Ovary (tissue), 9 donors: ENCODE results near the gene ZNF778. TPM values are rescaled to one million over a fixed set of nuclear protein-coding genes. Genes with fewer than 3 reads are reported as not detected.

Source experiments
- DNase-seq, 5 donors: peaks; one replicate each; pipeline ENCODE4 v3.0.0-alpha.2; 2019 to 2020
- H3K27ac ChIP-seq, 2 donors: fragments of 200-600 bp; one replicate each; pipeline versions ENCODE4 v1.5.1 to v1.8.0; 2019 to 2022
- H3K27me3 ChIP-seq: fragments of 200-600 bp; one replicate; pipeline ENCODE4 v1.8.0; 2022
- H3K36me3 ChIP-seq: fragments of 200-600 bp; sonication (generic); one replicate; pipeline ENCODE4 v1.5.1; 2019
- H3K4me1 ChIP-seq: one replicate; pipeline ENCODE4 v1.8.1; 2013; ENCODE audit warnings: mild to moderate bottlenecking, moderate library complexity; ENCODE audit not compliant: insufficient read depth
- H3K4me3 ChIP-seq: fragments of 200-600 bp; sonication (generic); one replicate; pipeline ENCODE4 v1.5.1; 2017
- H3K9me3 ChIP-seq, 2 donors: fragments of 200-600 bp in 1 of 2; sonication (generic) in 1 of 2; one replicate each; pipeline versions ENCODE4 v1.5.1 to v1.8.1; 2013 to 2019; ENCODE audit warnings: mild to moderate bottlenecking in 1 of 2, moderate library complexity in 1 of 2
- CTCF ChIP-seq, 3 donors: fragments of 450-650 bp in 2 of 3; fragments of 200-600 bp in 1 of 3; IDR thresholded peaks; one replicate each; pipeline versions ENCODE4 v1.5.1 to v1.8.0; 2016 to 2022; ENCODE audit warnings: antibody characterized with exemption in 3 of 3, mild to moderate bottlenecking in 1 of 3
- EP300 ChIP-seq: sonication (generic); formaldehyde crosslinking; IDR thresholded peaks from one replicate; pipeline ENCODE4 v1.6.1; 2017; ENCODE audit warnings: antibody characterized with exemption
- POLR2A ChIP-seq: fragments of 450-650 bp; IDR thresholded peaks from one replicate; pipeline ENCODE4 v1.6.1; 2017; ENCODE audit warnings: antibody characterized with exemption, mild to moderate bottlenecking, moderate library complexity
- WGBS, 3 donors: extraction: QIAGEN DNeasy Blood & Tissue Kit in 1 of 3; methylation state at CpG; one replicate each; pipeline versions ENCODE4 v1.1.5 to v1.1.7; 2013 to 2017; 5-methylcytosine and 5-hydroxymethylcytosine counted together
- intact Hi-C, 4 donors: fragments of 100-400 bp; cut with DNase I; formaldehyde crosslinking; loops; one replicate each; pipeline versions ENCODE4 v1.11.0 to v1.15.1; 2022 to 2023
- polyA plus RNA-seq, 2 donors: library from polyadenylated mRNA; stranded (reverse); fragments of 200-250 nt in 1 of 2; fragments of 350-450 nt in 1 of 2; fragmentation: Illumina TruSeq in 1 of 2; extraction: RNeasy Lipid Tissue Mini Kit (QIAGEN cat#74804) in 1 of 2; gene quantifications; one replicate each; pipeline ENCODE4 v1.2.3, GENCODE V29; 2013 to 2014
- total RNA-seq, 7 donors: library from RNA; depleted of rRNA in 2 of 7; stranded (reverse); fragments of >200 nt in 2 of 7; fragmentation: NEBNext Ultra II Directional in 3 of 7; extraction: Animal tissue kit (Norgen Biotek cat#: 25700) in 3 of 7; gene quantifications; one replicate each; pipeline versions ENCODE4 v1.1.0 to v1.2.4, GENCODE V29; 2016 to 2023
- donor health status: DM: no; HTN: no; CAD: no; lungs with moderate emphysema.
- donor health status: DM: no; HTN: no; CAD: no.
- donor health status: Bipolar disorder and iron deficiency.
- donor health status: DM: yes; HTN: yes; CAD: no.
- donor health status: DM: no; HTN: no; CAD: no.
- donor health status: DM: yes; HTN: yes; CAD: no.

ZNF778 gene
- total and polyA plus RNA-seq, 9 donors = 1.8 to 71.9 (median 8.3) TPM

GRCh38 chr16:89179148-89179484 is 38.4 kb upstream of the ZNF778 start:
- intact Hi-C loops = no loop called here
- DNase-seq = no peak
- peaks cover 3% of the 10 kb centered on the region for H3K27me3 ChIP-seq

GRCh38 chr16:89179656-89180315 is 37.7 kb upstream of the ZNF778 start:
- H3K4me3 ChIP-seq = no peak overlapping the region
- H3K36me3 ChIP-seq = no peaks in the 10 kb centered on the region
- TF ChIP-seq EP300 = no peak
- TF ChIP-seq CTCF (IDR thresholded peaks at IDR 0.05) = no peak
- TF ChIP-seq POLR2A = no peak
- no peaks in the 10 kb centered on the region for H3K9me3 ChIP-seq
- H3K4me1 ChIP-seq = no peaks in the 10 kb centered on the region
- intact Hi-C loops = no loop called here
- WGBS, 3 donors = 68 to 78% (median 72%) methylated on average over 25 of the region's 25 CpGs
- no peak for DNase-seq
- peaks cover 3% of the 10 kb centered on the region for H3K27me3 ChIP-seq
- H3K27ac ChIP-seq = no peak overlapping the region

More at GRCh38 chr16:89179148-89179484, 38.4 kb upstream of the ZNF778 start:
- no peak overlapping the region for H3K27ac ChIP-seq
- H3K9me3 ChIP-seq = no peaks in the 10 kb centered on the region
- H3K4me1 ChIP-seq = no peaks in the 10 kb centered on the region
- H3K36me3 ChIP-seq = no peaks in the 10 kb centered on the region
- 65 to 84% (median 78%) methylated on average over 15 to 19 of the region's 19 CpGs for WGBS, 3 donors
- TF ChIP-seq EP300 = no peak
- no peak for TF ChIP-seq CTCF (IDR thresholded peaks at IDR 0.05)
- no peak for TF ChIP-seq POLR2A
- H3K4me3 ChIP-seq = no peak overlapping the region

GRCh38 chr16:89183463-89183862 is 34.0 kb upstream of the ZNF778 start:
- WGBS, 3 donors = 32 to 59% (median 34%) methylated on average over 8 to 13 of the region's 13 CpGs
- no peaks in the 10 kb centered on the region for H3K27me3 ChIP-seq
- no peak overlapping the region for H3K4me3 ChIP-seq
- H3K4me1 ChIP-seq = no peaks in the 10 kb centered on the region
- no peak for DNase-seq
- H3K9me3 ChIP-seq = no peaks in the 10 kb centered on the region
- no peak for TF ChIP-seq EP300
- no peak for TF ChIP-seq CTCF (IDR thresholded peaks at IDR 0.05)
- TF ChIP-seq POLR2A = no peak
- intact Hi-C loops = no loop called here
- no peak overlapping the region for H3K27ac ChIP-seq
- H3K36me3 ChIP-seq = no peaks in the 10 kb centered on the region

GRCh38 chr16:89183975-89184676 is 33.4 kb upstream of the ZNF778 start:
- no peak overlapping the region for H3K4me3 ChIP-seq
- intact Hi-C loops = no loop called here
- no peaks in the 10 kb centered on the region for H3K36me3 ChIP-seq
- no peak for DNase-seq
- TF ChIP-seq CTCF (IDR thresholded peaks at IDR 0.05) (no peak), POLR2A (no peak), EP300 (no peak)
- H3K27ac ChIP-seq = no peak overlapping the region
- 57 to 64% (median 63%) methylated on average over 26 of the region's 26 CpGs for WGBS, 3 donors
- H3K9me3 ChIP-seq = no peaks in the 10 kb centered on the region
- no peaks in the 10 kb centered on the region for H3K27me3 ChIP-seq
- H3K4me1 ChIP-seq = no peaks in the 10 kb centered on the region
